ENCODE measurements around the gene INSYN1.
"Not testable (repeated sequence)": the region's sequence is repeated elsewhere in the genome, so short reads cannot be mapped to it uniquely, and the experiment has no call there.

INSYN1 gene

DNA sequence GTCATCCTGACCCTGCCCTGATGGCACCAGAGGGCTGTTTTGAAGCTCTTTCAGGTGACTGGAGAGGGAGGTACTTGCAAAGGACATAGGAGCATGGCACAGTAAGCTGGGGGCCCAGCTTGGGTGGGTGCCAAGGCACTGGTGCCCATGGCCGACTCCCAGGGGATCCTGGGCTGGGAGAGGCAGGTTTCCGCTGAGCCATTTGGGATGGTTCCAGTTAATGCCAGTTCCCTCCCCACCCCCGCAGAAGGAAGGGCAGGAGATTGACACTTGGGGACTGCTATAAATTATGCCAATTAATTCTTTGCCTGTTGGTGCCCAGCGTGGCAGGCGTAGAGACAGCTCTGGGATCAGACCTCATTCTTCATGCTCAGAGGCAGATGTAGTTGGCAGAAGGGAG lies 42.8 kb downstream of the INSYN1 start:
- no peak for DNase-seq

DNA sequence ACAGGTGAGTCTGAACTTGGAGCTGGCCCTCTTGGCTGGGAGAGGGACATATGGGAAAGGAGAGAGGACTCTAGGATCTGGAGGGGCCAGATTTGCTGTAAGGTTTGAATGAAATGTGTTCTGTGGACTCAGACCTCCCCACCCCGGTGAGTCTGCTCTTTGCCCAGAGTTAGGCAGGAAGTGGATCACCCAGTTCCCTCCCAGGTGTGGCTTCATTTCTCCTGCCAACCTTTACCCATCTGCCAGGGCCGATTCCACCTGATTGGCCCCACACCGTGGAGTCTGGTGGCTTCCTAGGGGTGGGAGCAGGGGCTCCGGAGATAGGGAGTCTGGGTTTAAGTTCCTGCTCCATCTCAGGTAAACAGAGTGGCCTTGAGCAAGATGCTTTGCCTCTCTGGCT lies 43.5 kb downstream of the INSYN1 start:
- DNase-seq, result no peak

DNA sequence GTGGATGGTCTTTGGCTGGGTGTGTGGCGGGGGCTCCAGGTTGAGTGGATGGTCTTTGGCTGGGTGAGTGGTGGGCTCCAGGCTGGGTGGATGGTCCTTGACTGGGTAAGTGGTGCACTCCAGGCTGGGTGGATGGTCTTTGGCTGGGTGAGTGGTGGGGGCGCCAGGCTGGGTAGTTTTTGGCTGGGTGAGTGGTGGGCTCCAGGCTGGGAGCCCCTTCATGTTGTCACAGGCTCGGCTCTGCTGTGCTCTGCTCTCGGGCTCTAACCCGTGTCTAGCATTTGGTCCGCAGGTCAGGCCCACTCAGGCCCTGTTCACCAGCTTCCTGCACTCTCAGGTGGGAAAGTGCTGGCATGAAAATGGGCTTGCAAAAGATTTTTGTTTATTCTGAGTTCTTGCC lies 43.9 kb downstream of the INSYN1 start:
- no peak for DNase-seq

DNA sequence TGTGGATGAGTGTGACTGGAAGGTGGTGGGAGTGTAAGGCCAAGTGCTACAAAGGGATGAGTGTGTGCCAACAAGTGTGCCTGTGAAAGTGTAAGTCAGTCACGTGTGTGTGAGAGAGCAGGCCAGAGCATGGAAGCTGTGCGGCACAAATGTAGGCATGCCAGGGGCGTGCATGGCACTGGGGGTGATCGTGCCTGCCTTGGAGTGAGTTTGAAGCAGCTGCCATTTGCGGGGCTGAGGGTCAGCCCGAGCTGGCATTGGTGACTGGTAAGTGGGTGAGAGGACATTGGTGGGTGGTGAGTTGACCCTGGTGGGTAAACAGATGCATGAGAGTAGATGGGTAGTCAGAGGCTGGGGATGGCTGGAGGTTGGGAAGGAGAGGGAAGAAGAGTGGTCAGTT lies 44.5 kb downstream of the INSYN1 start:
- no peak for DNase-seq

DNA sequence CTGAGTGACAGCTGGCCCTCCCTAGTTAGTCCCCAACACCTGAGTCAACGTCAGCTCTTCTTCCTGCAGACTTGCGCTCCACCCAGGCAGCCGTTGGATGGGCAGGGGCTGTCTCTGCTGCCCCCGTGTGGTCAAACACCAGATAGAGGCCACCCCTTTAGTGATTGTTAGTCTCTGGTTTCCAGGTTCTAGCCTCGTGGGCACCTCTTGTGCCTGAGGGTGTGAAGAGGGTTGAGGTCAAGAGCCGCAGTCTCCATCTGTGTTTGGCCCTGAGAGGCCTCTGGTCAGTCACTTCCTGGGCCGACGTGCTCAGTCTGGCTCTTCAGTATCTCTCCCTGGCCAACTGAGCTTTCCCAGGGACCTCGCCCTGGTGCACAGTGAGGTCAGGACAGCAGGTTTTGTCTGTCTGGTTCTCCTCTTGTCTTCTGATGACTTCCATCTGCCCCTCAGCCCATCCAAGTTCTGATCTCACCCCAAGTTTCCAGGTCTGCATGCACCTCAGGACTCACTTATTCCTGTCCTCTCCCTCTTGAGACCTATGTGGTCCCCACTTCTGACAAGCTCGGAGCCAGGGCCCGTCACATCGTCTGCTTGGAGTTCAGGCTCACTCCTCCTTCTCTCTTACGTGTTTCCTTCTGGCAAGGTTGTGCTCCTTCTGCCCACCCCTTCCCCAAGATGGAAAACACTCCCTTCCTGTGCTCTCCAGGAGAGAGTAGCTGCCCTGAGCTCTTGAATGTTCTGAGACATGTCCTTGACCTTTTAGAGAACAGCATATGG lies 48.1 kb downstream of the INSYN1 start:
- peak; percentile 76 for DNase-seq

DNA sequence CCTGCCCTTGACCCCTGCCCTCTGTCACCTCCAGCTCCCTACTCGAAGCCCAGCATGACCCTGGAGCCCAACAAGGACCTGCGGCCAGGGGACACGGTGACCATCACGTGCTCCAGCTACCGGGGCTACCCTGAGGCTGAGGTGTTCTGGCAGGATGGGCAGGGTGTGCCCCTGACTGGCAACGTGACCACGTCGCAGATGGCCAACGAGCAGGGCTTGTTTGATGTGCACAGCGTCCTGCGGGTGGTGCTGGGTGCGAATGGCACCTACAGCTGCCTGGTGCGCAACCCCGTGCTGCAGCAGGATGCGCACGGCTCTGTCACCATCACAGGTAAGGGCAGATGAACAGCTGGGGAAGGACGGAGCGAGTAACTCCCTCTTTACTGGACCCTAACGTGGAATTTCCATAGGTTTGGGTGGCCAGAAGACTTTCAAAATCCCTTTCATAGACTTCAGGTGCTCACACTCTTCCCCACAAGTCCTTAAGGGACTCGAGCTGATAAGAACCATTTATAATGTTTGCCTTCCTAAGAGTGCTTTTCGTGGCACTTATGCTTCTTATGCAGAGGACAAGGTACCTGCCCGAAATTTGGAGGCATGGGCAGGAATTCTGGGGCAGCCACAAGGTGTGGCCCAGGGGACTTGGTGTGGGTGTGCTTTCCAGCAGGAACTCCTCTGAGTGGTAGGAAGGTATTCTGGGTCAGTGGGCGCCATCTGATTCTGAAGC lies 48.8 kb downstream of the INSYN1 start:
- DNase-seq, result not testable (repeated sequence)

DNA sequence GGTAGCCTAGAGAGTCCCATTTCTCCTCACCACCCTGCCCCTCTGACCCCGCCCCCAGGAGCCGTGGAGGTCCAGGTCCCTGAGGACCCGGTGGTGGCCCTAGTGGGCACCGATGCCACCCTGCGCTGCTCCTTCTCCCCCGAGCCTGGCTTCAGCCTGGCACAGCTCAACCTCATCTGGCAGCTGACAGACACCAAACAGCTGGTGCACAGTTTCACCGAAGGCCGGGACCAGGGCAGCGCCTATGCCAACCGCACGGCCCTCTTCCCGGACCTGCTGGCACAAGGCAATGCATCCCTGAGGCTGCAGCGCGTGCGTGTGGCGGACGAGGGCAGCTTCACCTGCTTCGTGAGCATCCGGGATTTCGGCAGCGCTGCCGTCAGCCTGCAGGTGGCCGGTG lies 49.5 kb downstream of the INSYN1 start:
- DNase-seq, result not testable (repeated sequence)

DNA sequence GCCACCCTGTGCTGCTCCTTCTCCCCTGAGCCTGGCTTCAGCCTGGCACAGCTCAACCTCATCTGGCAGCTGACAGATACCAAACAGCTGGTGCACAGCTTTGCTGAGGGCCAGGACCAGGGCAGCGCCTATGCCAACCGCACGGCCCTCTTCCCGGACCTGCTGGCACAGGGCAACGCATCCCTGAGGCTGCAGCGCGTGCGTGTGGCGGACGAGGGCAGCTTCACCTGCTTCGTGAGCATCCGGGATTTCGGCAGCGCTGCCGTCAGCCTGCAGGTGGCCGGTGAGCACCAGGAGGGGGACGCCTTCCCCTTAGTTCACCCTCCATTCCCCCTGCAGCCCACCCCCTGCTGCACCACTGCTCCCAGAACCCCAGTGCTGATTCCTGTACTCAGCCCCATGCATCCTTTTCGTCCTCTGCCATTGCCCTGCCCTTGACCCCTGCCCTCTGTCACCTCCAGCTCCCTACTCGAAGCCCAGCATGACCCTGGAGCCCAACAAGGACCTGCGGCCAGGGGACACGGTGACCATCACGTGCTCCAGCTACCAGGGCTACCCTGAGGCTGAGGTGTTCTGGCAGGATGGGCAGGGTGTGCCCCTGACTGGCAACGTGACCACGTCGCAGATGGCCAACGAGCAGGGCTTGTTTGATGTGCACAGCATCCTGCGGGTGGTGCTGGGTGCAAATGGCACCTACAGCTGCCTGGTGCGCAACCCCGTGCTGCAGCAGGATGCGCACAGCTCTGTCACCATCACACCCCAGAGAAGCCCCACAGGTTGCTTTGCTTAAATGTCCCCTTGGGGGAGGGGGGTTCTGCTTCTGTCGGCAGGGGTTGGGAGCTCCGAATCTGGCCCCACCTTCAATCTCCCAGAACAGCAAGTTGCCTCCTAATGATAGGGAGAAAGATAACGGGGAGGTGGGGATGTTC lies 50.6 kb downstream of the INSYN1 start:
- DNase-seq, result not testable (repeated sequence)

DNA sequence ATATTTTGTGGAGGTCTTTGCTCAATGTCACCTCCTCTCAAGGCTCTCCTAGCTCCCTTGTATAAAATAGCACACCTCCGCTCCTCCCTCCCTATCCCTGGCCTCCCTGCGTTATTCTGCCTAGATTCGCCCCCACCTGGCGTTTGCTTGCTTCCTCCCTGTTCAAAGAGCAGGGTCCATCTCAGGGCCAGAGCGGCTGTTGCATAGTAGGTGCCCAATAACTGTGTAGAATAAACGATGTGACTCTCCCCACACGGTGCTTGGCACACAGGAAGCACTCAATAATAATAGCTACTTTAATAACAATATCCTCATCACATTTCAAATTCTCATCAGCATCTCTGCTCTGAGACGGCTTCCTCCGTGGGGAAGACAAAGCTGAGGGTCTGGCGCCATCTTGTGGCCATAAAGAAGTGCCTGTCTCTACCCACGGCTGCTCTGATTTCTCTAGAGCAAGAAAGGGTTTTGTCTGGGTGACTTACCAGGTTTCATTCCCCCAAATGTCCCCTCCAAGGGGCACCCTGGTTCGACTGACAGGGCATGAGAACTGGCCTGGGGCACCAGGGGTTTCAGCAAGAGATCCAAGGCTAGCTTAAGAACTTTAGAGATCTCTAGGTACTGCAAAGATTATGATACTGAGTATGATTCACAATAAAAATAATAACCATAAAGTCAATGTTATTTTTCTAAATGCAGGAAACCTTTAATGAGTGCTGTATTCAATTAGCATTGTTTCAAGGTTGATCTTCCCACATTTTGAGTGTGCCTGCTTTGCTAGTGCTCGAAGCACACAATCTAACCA lies 52.9 kb downstream of the INSYN1 start:
- peak; percentile 81 for DNase-seq

DNA sequence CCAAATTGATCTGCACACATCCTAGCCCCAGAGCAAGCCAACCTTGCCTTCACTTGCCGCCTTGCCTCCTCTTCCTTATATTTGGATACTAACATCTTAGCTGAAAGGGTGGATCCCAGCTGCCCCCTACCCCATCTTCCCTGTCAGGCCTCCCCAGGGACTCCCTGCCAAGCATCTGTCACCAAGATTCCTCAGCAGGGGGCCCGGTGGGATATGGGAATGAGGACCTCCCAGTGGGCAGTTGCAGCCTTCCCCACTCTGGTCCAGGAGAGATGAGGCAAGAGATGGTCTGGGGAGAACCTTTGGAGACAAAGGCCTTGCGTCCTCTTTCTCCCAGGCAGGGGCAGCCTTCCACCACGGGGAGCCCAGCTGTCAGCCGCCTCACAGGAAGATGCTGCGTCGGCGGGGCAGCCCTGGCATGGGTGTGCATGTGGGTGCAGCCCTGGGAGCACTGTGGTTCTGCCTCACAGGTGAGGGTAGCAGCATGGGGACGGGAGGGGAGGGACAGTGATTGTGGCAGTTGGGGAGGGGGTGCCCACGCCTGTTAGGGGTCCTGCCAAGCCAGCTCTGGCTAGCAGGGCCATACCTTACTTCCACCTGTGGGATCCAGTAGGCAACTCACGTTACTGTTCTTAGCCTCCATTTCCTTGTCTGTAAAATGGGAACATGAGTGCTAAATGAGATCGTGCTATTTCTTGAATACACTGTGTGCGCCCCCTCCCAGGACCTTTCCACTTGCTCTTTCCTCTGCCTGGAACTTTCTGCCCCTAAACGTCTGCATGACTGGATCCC lies 53.7 kb downstream of the INSYN1 start:
- no peak for DNase-seq

DNA sequence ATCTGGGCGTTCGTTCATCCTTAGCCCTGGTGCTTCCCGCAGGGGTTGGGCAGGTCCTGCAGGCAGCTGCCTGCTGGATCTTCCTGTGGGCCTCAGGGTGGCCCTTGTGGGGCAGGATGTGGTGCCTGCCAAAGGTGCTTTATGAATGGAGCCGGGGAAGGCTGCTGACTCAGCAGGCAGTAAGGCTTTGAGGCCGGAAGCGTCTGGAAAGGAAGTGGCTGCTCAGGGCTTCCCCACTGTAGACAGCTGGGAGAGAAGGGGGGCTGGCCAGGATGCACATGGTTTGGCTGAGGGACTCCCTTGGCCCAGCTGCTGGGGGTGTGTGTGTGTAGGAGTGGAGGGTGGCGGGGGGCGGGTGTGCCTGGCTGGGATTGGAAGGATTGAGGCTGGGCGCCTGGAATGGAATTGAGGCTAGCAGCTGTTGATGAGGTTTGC lies 56.1 kb downstream of the INSYN1 start:
- DNase-seq, result peak; percentile 95

DNA sequence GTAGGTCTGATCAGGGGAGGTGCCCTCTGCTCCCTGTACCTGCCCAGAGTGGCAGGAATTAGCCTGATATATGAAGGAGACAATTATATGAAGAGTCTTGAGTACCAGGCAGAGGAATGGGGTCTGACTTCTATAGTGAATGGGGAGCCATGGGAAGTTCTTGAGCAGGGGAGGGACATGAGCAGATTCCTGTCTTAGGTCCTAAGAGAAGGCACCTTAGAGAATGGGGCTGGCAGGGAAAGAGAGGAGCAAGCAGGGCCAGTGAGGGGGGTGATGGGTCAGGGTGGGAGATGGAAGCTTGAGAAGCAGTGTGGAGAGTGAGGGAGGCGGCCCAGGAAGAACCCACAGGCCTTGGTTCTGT lies 56.5 kb downstream of the INSYN1 start:
- DNase-seq, result no peak

DNA sequence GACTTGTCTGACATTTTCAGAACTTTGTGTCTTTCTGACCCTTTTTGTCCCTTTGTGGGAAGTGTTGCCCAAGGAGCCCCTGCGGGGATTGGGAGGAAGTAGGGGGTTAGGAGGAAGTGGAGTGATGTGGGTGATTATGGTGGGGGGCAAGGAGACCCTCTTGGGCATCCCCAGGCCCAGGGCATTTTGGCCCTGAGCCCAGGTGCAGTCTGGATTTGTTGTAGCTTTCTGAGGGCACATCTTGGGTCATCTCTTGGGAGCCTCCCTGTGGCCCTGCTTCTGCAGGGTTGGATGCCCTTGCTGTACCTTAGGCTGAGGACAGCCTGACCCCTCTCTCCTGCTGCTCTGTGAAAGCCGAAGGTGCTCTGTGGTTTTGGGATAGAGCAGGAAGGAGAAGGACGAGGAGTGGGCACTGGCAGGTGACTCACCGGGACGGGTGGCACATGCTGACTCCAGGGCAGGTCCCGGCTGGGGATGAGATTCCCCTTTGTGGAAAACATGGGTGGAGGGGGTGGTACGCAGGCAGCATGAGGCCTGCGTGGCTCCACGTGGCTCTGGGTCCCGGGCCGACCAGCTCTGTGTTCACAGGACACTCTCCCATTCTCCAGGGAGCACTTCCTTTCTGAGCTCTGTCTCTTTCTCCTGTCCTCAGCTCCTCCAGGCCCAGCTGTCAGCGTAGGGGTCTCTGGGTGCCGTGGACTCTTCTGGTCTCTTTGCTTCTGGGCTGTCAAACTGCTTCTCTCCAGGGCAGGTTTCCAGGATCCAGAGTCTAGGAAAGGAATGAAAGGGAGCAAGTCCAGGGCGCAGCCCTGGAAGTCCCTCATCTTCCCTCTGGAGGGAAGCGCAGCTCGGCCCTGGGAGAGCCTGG lies 57.1 kb downstream of the INSYN1 start:
- DNase-seq, result no peak

DNA sequence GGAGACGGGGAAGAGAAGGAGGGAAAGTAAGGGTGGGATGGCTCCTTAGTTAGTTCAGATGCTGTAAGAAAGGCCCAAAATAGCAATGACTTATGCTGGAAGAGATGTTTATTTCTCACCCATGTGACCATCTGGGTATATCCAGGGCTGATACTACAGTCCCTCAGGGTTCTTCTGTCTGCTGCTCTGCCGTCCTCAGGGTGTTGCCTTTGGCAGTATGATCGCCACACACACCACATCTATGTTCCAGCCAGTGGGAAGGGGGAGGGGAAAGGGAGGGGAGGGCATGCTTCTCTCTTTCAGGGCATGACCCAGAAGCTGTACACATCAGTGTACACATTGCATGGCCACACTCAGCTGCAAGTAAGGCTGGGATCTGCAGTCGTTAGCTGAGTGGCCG lies 58.7 kb downstream of the INSYN1 start:
- no peak for DNase-seq

DNA sequence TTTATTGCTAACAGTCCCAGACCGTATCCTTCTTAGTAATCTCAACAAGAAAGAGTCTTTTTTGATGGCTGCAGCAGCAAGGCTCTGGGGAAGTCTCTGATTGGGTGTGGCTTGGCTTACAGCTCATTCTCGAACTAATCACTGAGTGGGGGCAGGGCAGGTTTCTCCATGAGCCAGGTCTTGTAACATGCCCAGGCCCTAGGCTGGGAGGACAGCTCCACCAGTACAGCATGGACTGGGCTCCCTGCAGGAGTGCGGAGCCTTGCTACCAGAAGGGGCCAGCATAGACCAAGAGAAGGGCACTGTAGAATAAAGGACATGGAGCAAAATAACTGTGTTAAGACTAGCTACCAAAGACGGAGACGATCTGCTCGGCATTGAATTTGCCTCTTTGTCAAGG lies 61.8 kb downstream of the INSYN1 start:
- DNase-seq, result no peak

DNA sequence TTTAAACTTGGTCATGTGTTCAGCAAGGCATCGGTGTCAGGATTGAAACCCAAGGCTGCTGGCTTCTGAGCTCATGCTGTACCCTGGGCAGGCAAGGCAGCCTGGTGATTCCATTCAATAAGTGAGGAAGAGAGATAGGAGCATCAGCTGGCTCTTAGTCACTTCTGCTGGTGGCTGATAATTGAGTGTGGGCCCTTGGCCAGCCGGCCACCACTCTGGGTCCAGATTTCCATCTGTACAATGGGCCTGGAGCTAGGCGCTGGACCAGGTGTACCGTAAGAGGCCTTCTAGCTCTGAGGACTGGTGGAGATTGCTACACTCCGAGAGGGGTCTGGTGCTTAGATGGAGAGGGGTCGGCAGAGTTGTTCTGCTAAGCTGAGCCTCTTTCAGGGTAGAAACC lies 64.7 kb downstream of the INSYN1 start:
- DNase-seq, result no peak

DNA sequence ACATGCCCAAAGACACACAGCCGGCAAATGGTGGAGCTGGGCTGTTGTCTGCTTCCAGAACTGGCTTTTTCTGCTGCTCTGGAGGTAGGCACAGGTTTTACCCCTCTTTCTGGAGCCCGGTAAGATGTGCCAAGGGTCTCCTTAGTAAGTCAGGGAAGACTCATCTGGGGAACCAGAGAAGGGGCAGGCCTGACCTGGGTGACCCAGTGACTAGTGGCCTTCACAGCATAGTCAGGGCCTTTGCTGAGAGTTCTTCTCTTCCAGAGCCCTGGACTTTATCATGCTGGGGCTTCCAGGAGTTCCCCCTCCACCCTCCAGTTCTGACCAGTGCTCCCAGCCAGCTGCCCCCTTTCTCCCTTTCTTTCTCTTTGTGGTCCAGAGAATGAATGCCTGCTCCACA lies 65.8 kb downstream of the INSYN1 start:
- DNase-seq, result no peak

DNA sequence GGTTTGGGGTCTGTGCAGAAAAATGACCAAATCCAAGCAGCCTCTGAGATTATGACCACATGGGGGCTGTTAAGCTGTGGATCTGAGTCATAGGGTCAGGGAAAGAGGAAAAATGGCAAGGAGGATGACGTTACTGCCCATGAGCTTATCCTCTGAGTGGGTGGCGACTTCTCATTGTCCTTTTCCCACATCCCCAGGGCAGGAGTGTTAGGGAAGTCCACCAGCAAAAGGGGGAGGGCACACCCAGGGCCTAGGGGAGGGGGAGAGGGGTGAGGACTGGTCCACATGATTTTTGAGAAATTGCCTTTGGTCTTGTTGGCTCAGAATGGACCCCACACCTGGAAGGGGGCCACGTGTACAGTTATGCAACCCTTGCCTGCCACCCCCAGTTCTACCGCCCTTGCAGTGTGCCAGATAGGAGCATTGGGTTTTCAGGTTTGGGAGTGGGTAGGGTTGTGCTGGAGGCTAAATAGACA lies 66.3 kb downstream of the INSYN1 start:
- DNase-seq, result no peak

DNA sequence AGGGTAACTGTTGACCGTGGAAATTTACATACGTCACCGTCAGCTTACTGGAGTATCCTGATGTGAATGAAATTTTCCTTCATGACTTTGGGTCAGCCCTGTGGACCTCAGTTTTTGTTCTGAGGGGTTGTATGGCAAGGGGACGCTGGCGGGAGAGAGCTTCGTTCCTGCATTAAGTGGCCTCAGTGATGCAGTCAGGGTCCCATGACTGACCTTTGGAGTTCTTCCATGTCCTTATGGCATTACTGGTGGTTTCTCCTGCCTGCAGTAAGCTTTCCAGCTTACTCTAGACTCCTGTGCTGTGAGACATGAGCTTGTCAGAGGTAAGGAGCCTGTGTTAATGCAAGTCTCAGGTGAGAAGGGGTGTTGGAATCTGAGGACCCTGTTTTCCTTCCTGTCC lies 67.2 kb downstream of the INSYN1 start:
- DNase-seq, result no peak
